GM19438 (cell line): ENCODE data around the gene NDUFA12.
"Not testable (repeated sequence)": the region's sequence is repeated elsewhere in the genome, so short reads cannot be mapped to it uniquely, and the experiment has no call there.

Source experiments
- ATAC-seq: cut with Tn5 transposase; IDR thresholded peaks from one replicate; pipeline ENCODE4 v1.9.1; 2021; ENCODE audit warnings: low read depth; ENCODE audit not compliant: unreplicated experiment

Gene NDUFA12

DNA sequence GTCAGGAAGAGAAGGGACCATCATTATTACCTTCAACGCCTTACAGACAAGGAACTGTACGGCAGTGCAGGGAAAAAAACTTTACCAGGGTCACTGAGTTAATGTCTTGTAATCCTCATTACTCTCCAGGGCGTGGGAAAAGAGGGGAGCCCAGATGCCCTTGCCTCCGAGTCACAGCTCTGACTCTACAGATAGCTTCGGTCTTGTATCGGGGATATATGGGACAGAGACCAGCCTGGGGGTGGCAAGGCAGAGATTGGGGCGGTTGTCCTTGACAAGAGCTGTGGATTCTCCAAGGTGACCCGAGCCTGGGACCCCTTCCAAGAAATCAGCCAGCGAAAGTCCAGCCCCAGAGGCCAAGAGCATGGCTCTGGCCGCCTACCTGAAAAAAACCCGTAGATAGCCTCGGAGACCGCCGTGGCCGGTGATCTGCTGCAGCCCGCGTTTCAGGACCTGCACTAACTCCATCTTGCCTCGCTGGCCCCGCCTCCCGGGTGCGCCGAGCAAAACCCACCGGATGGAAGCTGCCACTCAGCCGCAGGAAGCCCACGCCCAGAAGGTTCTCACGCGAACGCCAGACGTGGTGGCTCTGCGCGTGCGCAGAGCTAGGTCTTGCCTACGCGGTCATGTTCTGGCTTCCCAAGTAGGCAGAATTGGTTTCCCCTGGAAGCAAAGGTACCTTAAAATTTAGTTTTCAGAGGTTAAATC is at the start of gene NDUFA12:
Gene NDUFA12, minus strand, starts transcription at position 485 of the 708 bp plus-strand sequence. Its CDS starts 17 bp downstream, at position 468.
- ATAC-seq: peak; percentile 98

DNA sequence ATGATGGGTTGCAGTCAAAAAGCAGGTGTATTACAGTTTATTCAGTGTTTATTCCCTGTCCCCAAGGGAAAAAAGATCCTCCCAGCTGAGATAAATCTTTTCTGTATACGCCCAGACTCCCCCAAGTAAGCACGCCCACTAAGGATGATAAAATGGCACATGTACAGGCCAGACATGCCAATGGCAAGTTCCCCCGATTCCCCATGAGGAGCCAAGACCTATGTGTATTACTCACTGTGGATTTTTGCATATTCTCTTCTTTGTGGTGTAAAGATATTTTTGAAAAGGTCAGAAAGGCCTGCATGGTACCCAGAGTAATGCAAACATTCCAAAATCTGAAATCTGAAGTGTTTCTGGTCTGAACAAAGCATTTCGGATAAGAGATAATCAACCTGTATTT is 47.7 kb upstream of the NDUFA12 start:
- no peak for ATAC-seq

DNA sequence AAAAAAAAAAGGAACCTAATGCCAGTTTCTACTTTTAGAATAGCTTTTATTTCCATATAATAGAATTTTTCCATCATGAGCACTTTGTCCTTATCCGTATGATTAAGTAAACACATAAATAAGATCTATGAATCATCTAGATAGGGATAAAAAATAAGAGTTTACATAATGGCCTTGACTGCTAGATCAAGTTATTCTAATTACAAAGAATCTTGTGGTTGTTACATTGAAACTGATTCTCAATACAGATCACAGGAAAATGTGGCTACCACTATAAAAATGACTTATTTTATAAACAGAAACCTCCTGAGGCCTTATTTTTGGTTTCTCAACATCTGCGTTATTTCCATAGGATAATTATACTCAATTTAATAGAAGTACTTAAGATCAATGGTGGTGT is 34.4 kb upstream of the NDUFA12 start:
- ATAC-seq: no peak

DNA sequence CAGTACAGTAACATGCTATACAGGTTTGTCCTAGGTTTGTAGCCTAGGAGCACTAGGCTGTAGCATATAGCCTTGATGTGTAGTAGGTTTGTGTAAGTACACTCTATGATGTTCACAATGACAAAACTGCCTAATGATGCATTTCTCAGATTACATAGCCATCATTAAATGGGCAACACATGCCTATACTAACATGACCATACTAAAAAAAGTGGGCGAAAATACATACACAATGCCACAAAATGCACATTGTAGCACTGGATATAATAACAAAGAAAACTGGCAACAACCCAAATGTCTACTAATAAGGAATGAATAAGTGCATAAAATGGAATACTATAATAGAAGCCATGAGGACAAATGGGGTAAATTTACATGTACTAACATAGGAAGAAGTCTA is 31.3 kb upstream of the NDUFA12 start:
- ATAC-seq: no peak

DNA sequence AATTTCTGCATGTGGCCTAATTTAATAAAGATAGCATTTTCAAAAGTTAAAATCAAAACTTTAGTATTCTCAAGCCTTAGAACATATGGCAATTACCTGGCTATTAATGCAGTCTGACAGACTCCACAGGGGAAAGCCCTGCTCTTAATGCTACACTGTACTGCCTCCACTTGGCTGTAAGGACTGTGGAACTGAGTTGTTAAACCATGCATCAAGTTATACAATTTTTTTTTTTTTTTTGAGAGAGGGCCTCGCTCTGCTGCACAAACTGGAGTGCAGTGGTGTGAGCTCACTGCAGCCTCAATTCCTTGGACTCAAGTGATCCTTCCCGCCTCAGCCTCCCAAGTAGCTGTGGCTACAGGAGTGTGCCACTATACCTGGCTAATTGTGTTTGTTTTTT is 19.0 kb upstream of the NDUFA12 start:
- ATAC-seq: no peak

DNA sequence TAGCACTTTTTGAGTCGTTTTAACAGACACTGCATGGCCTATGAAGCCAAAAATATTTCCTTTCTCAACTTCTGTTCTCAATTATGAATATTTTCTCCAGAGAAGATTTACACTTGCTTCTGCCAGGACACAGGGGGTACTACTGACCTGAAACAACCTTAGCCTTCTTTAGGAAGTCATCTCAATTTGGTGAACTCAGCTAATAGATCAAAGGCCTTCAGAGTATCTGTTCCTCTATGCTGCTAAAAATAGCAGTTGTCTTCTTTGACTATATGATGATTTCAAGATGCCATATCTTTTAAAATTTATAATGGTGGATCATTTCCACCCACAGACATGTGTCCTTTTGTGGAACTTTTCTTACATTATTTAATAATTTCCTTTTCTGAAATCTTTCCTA is 14.0 kb upstream of the NDUFA12 start:
- ATAC-seq: no peak

DNA sequence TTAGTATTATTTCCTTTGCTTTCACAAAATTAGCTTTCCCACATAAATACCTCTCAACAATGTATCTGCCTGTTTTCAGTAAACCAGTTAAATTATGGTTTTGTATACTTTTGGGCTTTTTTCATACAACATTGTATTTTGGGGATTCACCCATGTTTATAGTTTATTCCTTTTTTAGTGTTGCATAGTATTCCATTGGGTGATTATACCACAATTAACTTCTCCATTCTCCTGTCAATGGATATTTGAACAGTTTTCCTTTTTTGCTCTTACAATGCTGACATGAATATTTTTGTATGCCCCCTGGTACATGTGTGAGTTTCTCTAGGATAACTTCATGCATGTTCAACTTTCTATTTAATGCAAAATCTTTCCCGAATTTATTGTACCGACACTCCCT is 12.6 kb upstream of the NDUFA12 start:
- no peak for ATAC-seq

DNA sequence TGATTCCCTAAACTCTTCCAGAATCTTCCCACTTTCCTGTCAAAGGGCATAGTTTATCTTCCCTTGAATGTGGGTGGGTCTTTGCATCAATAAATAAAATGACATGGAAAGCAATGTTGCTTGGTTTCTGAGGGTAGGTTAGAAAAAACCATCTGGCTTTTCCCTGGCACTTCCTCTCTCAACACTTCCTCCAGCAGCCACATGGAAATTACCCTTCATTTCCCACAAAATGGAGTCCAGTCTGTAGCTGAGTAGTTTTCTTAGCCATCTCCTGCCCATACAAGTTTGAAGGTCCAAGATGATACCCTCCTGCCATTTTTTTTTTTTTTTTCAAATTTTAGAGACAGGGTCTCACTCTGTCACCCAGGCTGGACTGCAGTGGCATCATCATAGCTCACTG is 11.1 kb upstream of the NDUFA12 start:
- no peak for ATAC-seq

DNA sequence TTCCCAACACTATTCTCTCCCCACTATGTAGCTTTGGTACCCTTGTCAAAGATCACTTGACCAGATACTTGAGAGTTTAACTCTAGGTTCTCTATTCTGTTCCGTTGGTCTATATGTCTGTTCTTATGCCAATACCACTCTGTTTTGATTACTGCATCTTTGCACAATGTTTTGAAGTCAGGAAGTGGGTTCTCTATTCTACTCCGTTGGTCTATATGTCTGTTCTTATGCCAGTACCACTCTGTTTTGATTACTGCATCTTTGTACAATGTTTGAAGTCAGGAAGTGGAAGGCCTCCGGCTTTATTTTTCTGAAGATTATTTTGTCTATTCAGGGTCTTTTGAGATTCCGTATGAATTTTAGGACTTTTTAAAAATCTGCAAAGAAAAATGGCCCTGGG is 2.7 kb upstream of the NDUFA12 start:
- no peak for ATAC-seq

DNA sequence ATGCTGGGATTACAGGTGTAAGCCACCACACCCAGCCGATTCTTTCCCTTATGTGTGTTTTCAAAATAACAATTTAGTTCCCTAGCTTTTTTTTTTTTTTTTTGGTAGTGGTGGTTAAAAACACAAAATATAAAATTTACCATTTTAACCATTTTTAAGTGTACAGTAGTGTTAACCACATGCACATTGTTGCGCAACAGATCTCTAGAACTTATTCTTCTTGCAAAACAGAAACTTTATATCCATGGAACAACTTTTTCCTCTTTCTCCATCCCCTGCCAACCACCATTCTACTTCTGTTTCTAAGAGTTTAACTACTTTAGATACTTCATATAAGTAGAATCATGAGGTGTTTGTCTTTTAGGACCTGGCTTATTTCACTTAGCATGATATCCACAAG is 1.1 kb upstream of the NDUFA12 start:
- ATAC-seq: no peak

DNA sequence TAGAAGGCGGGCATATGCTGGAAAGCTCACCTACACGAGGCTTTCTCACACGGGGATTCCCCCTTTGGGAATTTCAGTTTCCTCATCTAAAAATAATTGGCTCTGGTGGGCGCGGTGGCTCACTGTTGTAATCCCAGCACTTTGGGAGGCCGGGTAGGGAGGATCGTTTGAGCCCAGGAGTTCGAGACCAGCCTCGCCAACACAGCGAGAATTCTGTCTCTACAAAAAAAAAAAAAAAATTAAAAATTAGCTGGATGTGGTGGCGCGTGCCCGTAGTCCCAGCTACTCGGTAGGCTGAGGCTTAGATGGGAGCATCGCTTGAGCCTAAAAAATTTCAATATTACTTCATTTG is 400 bp upstream of the NDUFA12 start:
- ATAC-seq: no peak

DNA sequence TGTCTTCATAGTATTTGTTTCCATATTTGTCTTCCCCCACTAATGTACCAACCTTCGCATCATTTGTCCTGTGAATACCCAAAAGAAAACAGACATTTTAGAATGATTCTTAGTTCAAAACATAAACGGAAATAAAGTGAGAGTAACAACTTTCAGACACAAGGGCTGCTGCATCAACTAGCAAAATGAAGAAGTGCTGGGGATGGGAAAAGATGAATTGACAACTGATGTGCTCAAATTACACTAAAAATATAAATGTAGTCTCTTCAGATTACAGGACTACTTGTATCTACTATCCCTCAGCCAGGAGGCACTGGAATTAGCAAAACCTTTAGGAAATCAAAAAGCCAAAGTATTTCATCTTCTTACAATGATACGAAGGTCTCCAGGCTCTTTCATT is 743 bp downstream of the NDUFA12 start:
- ATAC-seq: no peak

DNA sequence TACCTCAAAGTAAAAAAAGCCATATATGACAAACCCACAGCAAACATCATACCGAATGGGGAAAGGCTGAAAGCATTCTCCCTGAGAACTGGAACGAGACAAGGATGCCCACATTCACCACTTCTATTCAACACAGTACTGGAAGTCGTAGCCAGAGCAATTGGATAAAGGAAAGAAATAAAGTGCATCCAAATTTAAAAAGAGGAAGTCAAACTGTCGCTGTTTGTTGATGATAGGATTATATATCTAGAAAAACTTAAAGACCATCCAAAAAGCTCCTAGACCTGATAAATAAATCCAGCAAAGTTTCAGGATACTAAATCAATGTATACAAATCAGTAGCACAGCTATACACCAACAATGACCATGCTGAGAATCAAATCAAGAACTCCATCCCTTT is 5.2 kb downstream of the NDUFA12 start:
- no peak for ATAC-seq

DNA sequence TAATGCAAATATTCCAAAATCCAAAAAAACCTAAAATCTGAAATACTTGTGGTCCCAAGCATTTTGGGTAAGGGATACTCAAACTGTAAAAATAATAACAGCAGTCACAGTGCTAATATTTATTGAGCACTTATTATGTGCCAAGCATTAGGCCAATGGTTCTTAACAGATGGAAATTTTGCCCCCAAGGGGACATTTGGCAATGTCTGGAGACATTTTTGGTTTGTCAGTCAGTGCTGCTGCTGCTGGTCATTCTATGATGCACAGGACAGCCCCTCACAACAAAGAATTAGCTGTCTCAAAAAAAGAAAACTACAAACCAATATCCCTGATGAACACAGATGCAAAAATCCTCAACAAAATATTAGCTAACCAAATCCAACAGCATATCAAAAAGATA is 5.8 kb downstream of the NDUFA12 start:
- no peak for ATAC-seq

DNA sequence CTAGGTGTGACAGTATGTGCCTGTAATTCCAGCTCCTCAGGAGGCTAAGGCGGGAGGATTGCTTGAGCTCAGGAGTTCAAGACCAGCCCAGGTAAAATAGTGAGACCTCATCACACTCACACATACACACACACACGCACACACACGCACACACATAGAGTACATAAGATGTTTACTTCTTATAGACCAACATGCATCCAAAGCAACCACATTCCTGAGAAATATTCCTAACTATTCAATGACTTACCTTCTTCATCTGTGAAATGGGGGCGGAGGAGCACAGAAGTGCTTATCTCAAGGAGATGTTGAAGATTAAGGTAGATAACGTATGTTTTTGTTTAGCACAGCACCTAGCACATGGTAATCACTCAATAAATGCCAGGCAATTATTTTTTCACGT is 6.4 kb downstream of the NDUFA12 start:
- no peak for ATAC-seq

DNA sequence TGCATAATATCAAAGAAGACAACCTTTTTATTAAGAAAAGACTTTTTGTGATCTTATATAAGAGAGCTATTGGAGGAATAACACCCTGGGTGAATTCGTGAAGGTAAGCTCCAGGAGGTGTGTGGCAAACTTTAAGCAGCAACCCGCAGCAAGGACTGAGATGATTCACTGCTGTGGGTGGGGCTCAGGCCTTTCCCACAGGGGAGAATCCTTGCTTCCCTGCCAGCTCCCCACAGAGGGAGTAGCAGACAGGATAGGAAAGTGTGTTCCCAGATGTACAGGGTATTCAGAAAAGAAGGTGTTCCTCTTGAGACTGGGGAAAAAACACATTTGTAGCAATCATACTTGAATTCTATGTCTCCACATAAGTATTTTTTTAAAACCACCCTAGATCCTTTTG is 9.2 kb downstream of the NDUFA12 start:
- ATAC-seq: no peak

DNA sequence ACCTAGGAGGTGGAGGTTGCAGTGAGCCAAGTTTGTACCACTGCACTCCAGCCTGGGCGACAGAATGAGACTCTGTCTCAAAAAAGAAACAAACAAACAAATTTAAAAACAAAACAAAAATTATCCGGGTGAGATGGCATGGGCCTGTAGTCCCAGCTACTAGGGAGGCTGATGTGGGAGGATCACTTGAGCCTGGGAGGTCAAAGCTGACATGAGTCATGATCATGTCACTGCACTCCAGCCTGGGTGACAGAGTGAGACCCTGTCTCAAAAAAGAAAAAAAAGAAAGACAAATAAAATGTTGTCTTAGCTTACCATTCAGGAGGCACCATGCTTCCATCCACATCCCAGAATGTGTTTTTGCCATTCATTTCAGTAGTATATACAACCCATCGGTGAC is 9.6 kb downstream of the NDUFA12 start:
- ATAC-seq: not testable (repeated sequence)

DNA sequence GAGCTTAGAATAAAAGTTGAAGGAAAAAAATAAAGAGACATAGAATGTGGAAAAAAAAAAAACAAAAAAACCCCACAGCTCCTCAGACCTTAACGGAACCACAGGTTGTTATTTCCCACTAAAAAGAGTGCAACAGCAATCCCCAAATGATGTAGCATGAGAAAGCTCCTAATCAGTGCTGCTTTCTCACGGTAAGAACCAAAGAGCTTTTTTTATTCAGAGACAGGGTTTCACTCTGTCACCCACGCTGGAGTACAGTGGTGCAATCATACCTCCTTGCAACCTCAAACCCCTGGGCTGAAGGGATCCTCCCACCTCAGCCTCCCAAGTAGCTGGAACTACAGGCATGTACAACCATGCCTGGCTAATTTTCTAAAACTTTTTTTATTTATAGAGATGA is 13.3 kb downstream of the NDUFA12 start:
- no peak for ATAC-seq

DNA sequence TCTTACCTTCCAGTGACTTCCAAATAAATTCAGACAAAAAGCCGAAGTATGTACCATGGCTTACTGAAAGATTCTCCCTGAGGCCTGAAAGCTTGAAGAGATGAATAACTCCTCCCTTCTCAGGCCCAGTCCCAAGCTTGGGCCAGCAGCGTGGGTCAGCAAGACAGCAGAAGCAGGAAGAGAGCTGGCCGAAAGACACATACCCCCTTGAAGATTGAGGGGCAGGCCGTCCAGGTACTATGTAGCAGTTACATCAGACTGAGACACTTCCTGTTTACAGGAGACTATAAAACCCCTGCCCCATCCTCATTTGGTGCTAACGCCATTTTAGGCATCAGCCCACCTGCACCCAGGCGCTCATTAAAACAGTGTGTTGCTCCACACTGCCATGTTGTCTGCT is 15.0 kb downstream of the NDUFA12 start:
- ATAC-seq: no peak

DNA sequence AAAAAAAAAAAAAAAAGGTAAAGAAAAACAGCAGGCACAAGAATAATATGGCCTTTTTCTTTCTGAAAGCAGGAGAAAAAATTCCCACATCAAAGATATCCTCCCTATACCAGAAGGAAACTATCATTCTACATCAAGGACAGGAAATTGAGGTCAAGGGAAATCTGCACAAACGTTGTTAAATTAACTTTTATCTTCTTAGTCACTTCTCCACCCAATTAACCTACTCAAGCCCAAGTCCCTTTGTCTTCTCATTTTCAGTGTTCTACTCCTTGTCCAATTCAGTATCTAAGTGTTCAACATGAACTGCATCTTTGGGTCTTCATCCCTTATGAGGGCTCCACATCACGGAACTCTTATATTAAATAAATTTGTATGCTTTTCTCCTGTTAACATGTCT is 15.7 kb downstream of the NDUFA12 start:
- ATAC-seq: no peak

DNA sequence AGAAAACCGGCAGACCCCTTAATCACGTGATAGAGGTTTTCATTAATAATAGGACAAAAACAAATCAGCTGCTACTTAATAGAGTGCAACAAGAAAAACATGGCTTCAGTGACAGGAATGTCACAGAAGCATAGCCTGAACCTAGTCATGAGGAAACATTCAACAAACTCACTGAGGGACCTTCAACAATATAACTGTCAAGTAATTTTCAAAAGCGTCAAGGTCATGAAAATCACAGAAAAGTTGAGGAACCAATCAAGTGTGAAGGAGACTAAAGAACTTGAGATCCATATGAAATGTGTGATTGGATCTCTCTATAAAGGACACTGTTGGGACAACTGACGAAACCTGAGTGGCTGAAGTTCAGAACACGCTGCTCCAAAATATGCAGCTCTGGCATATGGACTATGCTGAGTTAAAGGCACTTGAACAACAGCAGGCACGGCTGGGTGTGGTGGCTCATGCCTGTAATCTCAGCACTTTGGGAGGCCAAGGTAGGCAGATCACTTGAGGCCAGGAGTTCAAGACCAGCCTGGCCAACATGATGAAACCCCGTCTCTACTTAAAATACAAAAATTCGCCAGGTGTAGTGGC is 16.3 kb downstream of the NDUFA12 start:
- no peak for ATAC-seq

DNA sequence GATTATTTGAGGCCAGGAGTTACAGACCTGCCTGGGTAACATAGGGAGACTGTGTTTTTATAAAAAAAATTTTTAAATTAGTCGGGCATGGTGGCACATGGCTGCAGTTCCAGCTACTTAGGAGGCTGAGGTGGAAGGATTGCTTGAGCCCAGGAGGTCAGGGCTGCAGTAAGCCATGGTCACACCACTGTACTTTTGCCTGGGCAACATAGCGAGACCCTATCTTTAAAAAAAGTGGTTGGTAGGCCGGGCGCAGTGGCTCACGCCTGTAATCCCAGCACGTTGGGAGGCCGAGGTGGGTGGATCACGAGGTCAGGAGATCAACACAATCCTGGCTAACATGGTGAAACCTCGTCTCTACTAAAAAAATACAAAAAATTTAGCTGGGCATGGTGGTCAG is 18.4 kb downstream of the NDUFA12 start:
- not testable (repeated sequence) for ATAC-seq

DNA sequence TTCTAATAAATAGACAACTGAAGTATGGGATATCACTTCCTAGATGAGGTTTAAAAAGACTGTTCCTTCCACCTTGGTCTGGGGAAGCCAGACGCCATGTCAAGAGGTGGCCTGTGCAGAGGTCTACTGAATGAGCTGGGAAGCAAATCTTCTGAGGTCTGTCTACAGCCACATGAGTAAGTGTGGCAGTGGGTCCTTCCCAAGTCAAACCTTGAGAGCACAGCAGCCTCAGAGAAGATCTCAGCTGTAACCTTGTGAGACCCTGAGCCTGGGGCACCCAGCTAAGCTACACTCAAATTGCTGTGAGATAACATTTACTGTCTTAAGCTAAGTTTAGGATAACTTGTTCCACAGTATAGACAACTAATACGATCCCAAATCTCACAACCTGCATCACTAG is 20.2 kb downstream of the NDUFA12 start:
- no peak for ATAC-seq
